OCI-LY7 (cell line): ENCODE data around the gene CD226. TPM values are rescaled to one million over a fixed set of nuclear protein-coding genes. Genes with fewer than 3 reads are reported as not detected.

Experiments used
- BruUV-seq: library from RNA; stranded (reverse); fragments of 400-500 nt; replicated peaks from 2 replicates; lab custom pipeline; 2021; lab: Mats Ljungman, UMichigan
- CTCF ChIA-PET: fragments of 300-600 bp; sonication (Branson Sonifier 250); formaldehyde crosslinking; loops from one replicate; lab custom pipeline; 2022; ENCODE audit warnings: antibody characterized with exemption; ENCODE audit not compliant: unreplicated experiment; lab: Charles Lee
- POLR2A ChIA-PET: fragments of 300-600 bp; sonication (Branson Sonifier 250); formaldehyde crosslinking; loops from one replicate; lab custom pipeline; 2022; ENCODE audit warnings: antibody characterized with exemption; lab: Charles Lee
- DNase-seq: peaks from one replicate; pipeline ENCODE4 v3.0.0-alpha.2; 2015; ENCODE audit warnings: low spot score
- H2AFZ ChIP-seq: fragments of 200-600 bp; sonication (generic), shearing (Covaris generic); 2 replicates; pipeline ENCODE4 v1.6.1; 2014; ENCODE audit warnings: mild to moderate bottlenecking, antibody characterized with exemption, low read length, moderate library complexity
- H3K27ac ChIP-seq: fragments of 200-600 bp; sonication (generic); 2 replicates; pipeline ENCODE4 v1.5.1; 2014; ENCODE audit warnings: mixed run types, low read depth, mild to moderate bottlenecking, moderate library complexity, low read length, inconsistent platforms; ENCODE audit not compliant: poor library complexity, severe bottlenecking
- H3K36me3 ChIP-seq: fragments of 200-600 bp; sonication (generic); 2 replicates; pipeline ENCODE4 v1.6.1; 2014; ENCODE audit warnings: mild to moderate bottlenecking, antibody characterized with exemption, low read length, moderate library complexity, mixed read lengths; ENCODE audit not compliant: insufficient read depth
- H3K4me1 ChIP-seq: fragments of 200-600 bp; sonication (generic); 2 replicates; pipeline ENCODE4 v1.5.1; 2014; ENCODE audit warnings: mild to moderate bottlenecking, low read length; ENCODE audit not compliant: insufficient read depth, poor library complexity, severe bottlenecking
- H3K4me2 ChIP-seq: fragments of 200-600 bp; sonication (generic); 2 replicates; pipeline ENCODE4 v1.6.1; 2014; ENCODE audit warnings: mild to moderate bottlenecking, low read length
- H3K4me3 ChIP-seq: fragments of 200-600 bp; sonication (generic); 2 replicates; pipeline ENCODE4 v1.5.1; 2014; ENCODE audit warnings: mild to moderate bottlenecking, low read depth, low read length; ENCODE audit not compliant: poor library complexity, severe bottlenecking
- H3K79me2 ChIP-seq: fragments of 200-600 bp; sonication (generic); 2 replicates; pipeline ENCODE4 v1.6.1; 2016; ENCODE audit warnings: low read depth, mild to moderate bottlenecking, low read length, moderate library complexity, mixed read lengths; ENCODE audit not compliant: insufficient read depth
- H3K9me2 ChIP-seq: fragments of 200-600 bp; sonication (generic); 2 replicates; pipeline ENCODE4 v1.6.1; 2016; ENCODE audit warnings: mild to moderate bottlenecking, low read length, mixed read lengths; ENCODE audit not compliant: insufficient read depth
- H3K9me3 ChIP-seq: fragments of 200-600 bp; sonication (generic); 2 replicates; pipeline ENCODE4 v1.6.1; 2014; ENCODE audit warnings: mild to moderate bottlenecking, mixed run types, low read length, mixed read lengths
- H4K20me1 ChIP-seq: fragments of 200-600 bp; sonication (generic); 2 replicates; pipeline ENCODE4 v1.6.1; 2014; ENCODE audit warnings: mild to moderate bottlenecking, antibody characterized with exemption, low read length, moderate library complexity, mixed read lengths; ENCODE audit not compliant: insufficient read depth
- CTCF ChIP-seq: fragments of 200-600 bp; sonication (generic); conservative IDR thresholded peaks from 2 replicates; pipeline ENCODE4 v1.5.1; 2014; ENCODE audit warnings: mild to moderate bottlenecking, antibody characterized with exemption, low read length, moderate library complexity, mixed read lengths
- EZH2phosphoT487 ChIP-seq: fragments of 200-600 bp; sonication (generic); IDR thresholded peaks from 2 replicates; pipeline ENCODE4 v1.6.1; 2018; ENCODE audit warnings: low read depth, borderline replicate concordance, mild to moderate bottlenecking, mixed run types, antibody characterized with exemption, low read length, moderate library complexity, mixed read lengths
- intact Hi-C: fragments of 100-400 bp; cut with micrococcal nuclease; formaldehyde crosslinking; loops from one replicate; pipeline ENCODE4 v1.10.0; 2022; ENCODE audit not compliant: unreplicated experiment
- total RNA-seq, 2 experiments: library from RNA; depleted of rRNA in 1 of 2; stranded (reverse); fragments of >200 nt in 1 of 2; shearing (Covaris generic) in 1 of 2; gene quantifications; 2 replicates each; pipeline ENCODE4 v1.2.3, GENCODE V29; 2014 to 2022

Gene CD226
- total RNA-seq, 2 experiments from 2014 or later = 0.25 TPM; not detected in 1

- no peak overlapping the region for H3K4me2 ChIP-seq
- no peak overlapping the region for H2AFZ ChIP-seq
- ChIA-PET CTCF (no interaction called here), POLR2A (no interaction called here)
- no peak for DNase-seq
- H3K4me3 ChIP-seq = no peak overlapping the region
- no peaks in the 10 kb centered on the region for H3K4me1 ChIP-seq
- no peaks in the 10 kb centered on the region for H4K20me1 ChIP-seq
- no peaks in the 10 kb centered on the region for H3K9me3 ChIP-seq
- TF ChIP-seq CTCF (no peak), EZH2phosphoT487 (no peak)
- H3K36me3 ChIP-seq = no peaks in the 10 kb centered on the region
- H3K9me2 ChIP-seq = no peaks in the 10 kb centered on the region
- no peaks in the 10 kb centered on the region for H3K79me2 ChIP-seq
- intact Hi-C loops = no loop called here
- H3K27ac ChIP-seq = no peak overlapping the region
- BruUV-seq = no TSS peak
These were observed 18.5 kb downstream of the CD226 start for GRCh38 chr18:69929041-69929774.

GRCh38 chr18:69916412-69916811 is 31.3 kb downstream of the CD226 start:
- Histone ChIP-seq H3K9me3 (no peaks in the 10 kb centered on the region), H3K4me3 (no peak overlapping the region), H2AFZ (no peak overlapping the region), H4K20me1 (no peaks in the 10 kb centered on the region), H3K79me2 (no peaks in the 10 kb centered on the region), H3K9me2 (no peaks in the 10 kb centered on the region), H3K4me2 (no peak overlapping the region), H3K36me3 (no peaks in the 10 kb centered on the region), H3K4me1 (no peaks in the 10 kb centered on the region), H3K27ac (no peak overlapping the region)
- BruUV-seq = no TSS peak
- POLR2A ChIA-PET = no interaction called here
- no peak for DNase-seq
- intact Hi-C loops = no loop called here
- CTCF ChIA-PET = no interaction called here
- TF ChIP-seq CTCF (no peak), EZH2phosphoT487 (no peak)

- H3K27ac ChIP-seq = no peak overlapping the region
- no peaks in the 10 kb centered on the region for H3K9me3 ChIP-seq
- H3K9me2 ChIP-seq = no peaks in the 10 kb centered on the region
- H3K4me3 ChIP-seq = no peak overlapping the region
- no peak overlapping the region for H3K4me2 ChIP-seq
- ChIA-PET CTCF (no interaction called here), POLR2A (no interaction called here)
- no peak for TF ChIP-seq EZH2phosphoT487
- TF ChIP-seq CTCF = no peak
- BruUV-seq = no TSS peak
- no peak for DNase-seq
- H3K36me3 ChIP-seq = no peaks in the 10 kb centered on the region
- no peak overlapping the region for H2AFZ ChIP-seq
- no peaks in the 10 kb centered on the region for H3K4me1 ChIP-seq
- H3K79me2 ChIP-seq = no peaks in the 10 kb centered on the region
- H4K20me1 ChIP-seq = no peaks in the 10 kb centered on the region
- intact Hi-C loops = no loop called here
These were observed 38.8 kb downstream of the CD226 start for GRCh38 chr18:69908838-69909237.
